Measurements from ENCODE around the gene SHC4. TPM values are rescaled to one million over a fixed set of nuclear protein-coding genes. Genes with fewer than 3 reads are reported as not detected.

SHC4 gene
- total RNA-seq, 4 donors from 2014 or later: 1.8 to 2.3 (median 2.1) TPM

GRCh38 chr15:48777645-48778330 is 185.9 kb downstream of the SHC4 start:
- H3K4me3 ChIP-seq: no peak overlapping the region
- no peaks in the 10 kb centered on the region for H3K9me3 ChIP-seq
- WGBS: 59% methylated on average over 1 of the region's 1 CpG
- no peak for TF ChIP-seq POLR2A (IDR thresholded peaks at IDR 0.05; ENCODE audit: low read depth)
- no peak for TF ChIP-seq CTCF (IDR thresholded peaks at IDR 0.05)
- TF ChIP-seq POLR2AphosphoS5 (IDR thresholded peaks at IDR 0.05): no peak
- no peak for TF ChIP-seq EP300 (IDR thresholded peaks at IDR 0.05)
- DNase-seq (ENCODE audit: extremely low spot score): no peak
- H3K27me3 ChIP-seq: no peaks in the 10 kb centered on the region
- H3K4me1 ChIP-seq: peaks cover 0 to 12% (median 10%) of the 10 kb centered on the region in 4 donors
- H3K36me3 ChIP-seq: peaks cover 0 to 7% (median 0%) of the 10 kb centered on the region in 4 donors
- intact Hi-C loops (cut with DNase I): no loop called here
- H3K27ac ChIP-seq (replicated peaks in 1 of 4): peak overlapping the region in 2 of 4 donors; percentile 8 to 22

DNA sequence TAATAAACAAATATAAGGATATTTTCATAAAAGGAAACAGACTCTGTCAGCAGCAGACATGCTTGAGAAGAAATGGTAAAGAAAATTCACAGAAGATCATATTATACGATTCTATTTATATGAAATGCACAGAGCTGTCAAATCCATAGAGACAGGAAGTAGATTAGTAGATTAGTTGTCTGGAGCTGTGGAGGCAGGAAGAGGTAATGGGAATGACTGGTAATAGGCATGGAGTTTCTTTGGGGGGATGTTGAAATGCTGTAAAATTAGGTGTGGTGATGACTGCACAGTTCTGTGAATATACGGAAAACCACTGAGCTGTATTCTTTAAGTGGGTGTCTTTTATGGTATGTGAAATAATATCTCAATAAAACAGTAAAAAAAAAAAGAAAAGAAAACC is 188.2 kb downstream of the SHC4 start:
- Histone ChIP-seq H3K27ac (replicated peaks in 1 of 4) (no peak overlapping the region), H3K9me3 (no peaks in the 10 kb centered on the region), H3K36me3 (peaks cover 0 to 6% (median 0%) of the 10 kb centered on the region in 4 donors), H3K27me3 (no peaks in the 10 kb centered on the region), H3K4me1 (peaks cover 0 to 12% (median 10%) of the 10 kb centered on the region in 4 donors), H3K4me3 (no peak overlapping the region)
- 86% methylated on average over 2 of the region's 2 CpGs for whole genome bisulfite sequencing
- TF ChIP-seq POLR2AphosphoS5 (IDR thresholded peaks at IDR 0.05): no peak
- TF ChIP-seq CTCF (IDR thresholded peaks at IDR 0.05): no peak
- no peak for TF ChIP-seq POLR2A (IDR thresholded peaks at IDR 0.05; ENCODE audit: low read depth)
- no peak for TF ChIP-seq EP300 (IDR thresholded peaks at IDR 0.05)
- no peak for DNase-seq (ENCODE audit: extremely low spot score)
- intact Hi-C loops (cut with DNase I): no loop called here

- Histone ChIP-seq H3K36me3 (peaks cover 0 to 6% (median 0%) of the 10 kb centered on the region in 4 donors), H3K4me1 (peaks cover 0 to 12% (median 10%) of the 10 kb centered on the region in 4 donors), H3K27me3 (no peaks in the 10 kb centered on the region), H3K4me3 (no peak overlapping the region), H3K9me3 (no peaks in the 10 kb centered on the region), H3K27ac (replicated peaks in 1 of 4) (no peak overlapping the region)
- TF ChIP-seq POLR2AphosphoS5 (IDR thresholded peaks at IDR 0.05) (no peak), EP300 (IDR thresholded peaks at IDR 0.05) (no peak), CTCF (IDR thresholded peaks at IDR 0.05) (no peak), POLR2A (IDR thresholded peaks at IDR 0.05; ENCODE audit: low read depth) (no peak)
- DNase-seq (ENCODE audit: extremely low spot score): no peak
- intact Hi-C loops (cut with DNase I): no loop called here
- WGBS: 93% methylated on average over 1 of the region's 1 CpG
Measured at GRCh38 chr15:48774484-48774883, 189.2 kb downstream of the SHC4 start.

Small RNA genes within 50 kb of the gene (small RNA-seq; reads per million reads assigned to genes)
- gene RF00019: 0 reads per million in 3 donors

Other genes with a start within 250 kb of the SHC4 start
- gene CEP152, start 152.8 kb downstream of the SHC4 start, total RNA-seq: 10 to 100 TPM in 1 of 4 donors, 1 to 10 TPM in 3; 2.7 to 10.1 (median 3.9) TPM
- gene EID1, start 85.8 kb downstream of the SHC4 start, total RNA-seq: 100 to 1,000 TPM; 250 to 391 (median 334) TPM
- gene SECISBP2L, start 82.5 kb upstream of the SHC4 start, total RNA-seq: 10 to 100 TPM; 40.3 to 54.0 (median 44.0) TPM
- 10 to 100 TPM; 55.2 to 69.4 (median 65.5) TPM for gene COPS2, start 191.7 kb upstream of the SHC4 start, total RNA-seq
- 10 to 100 TPM; 34.5 to 50.3 (median 41.5) TPM for gene GALK2, start 206.3 kb upstream of the SHC4 start, total RNA-seq

Data from esophagus muscularis mucosa (tissue), 4 donors.